Measurements from ENCODE around the gene CALY.

- TF ChIP-seq CTCF (IDR thresholded peaks at IDR 0.05) = no peak
- TF ChIP-seq POLR2A (IDR thresholded peaks at IDR 0.05) = no peak
- no peak for TF ChIP-seq POLR2AphosphoS5 (IDR thresholded peaks at IDR 0.05)
Measured at GRCh38 chr10:133275684-133276092, 61.0 kb downstream of the CALY start.
